Measurements from ENCODE around the gene SUZ12.
"Not testable (repeated sequence)": the region's sequence is repeated elsewhere in the genome, so short reads cannot be mapped to it uniquely, and the experiment has no call there.

SUZ12 gene

DNA sequence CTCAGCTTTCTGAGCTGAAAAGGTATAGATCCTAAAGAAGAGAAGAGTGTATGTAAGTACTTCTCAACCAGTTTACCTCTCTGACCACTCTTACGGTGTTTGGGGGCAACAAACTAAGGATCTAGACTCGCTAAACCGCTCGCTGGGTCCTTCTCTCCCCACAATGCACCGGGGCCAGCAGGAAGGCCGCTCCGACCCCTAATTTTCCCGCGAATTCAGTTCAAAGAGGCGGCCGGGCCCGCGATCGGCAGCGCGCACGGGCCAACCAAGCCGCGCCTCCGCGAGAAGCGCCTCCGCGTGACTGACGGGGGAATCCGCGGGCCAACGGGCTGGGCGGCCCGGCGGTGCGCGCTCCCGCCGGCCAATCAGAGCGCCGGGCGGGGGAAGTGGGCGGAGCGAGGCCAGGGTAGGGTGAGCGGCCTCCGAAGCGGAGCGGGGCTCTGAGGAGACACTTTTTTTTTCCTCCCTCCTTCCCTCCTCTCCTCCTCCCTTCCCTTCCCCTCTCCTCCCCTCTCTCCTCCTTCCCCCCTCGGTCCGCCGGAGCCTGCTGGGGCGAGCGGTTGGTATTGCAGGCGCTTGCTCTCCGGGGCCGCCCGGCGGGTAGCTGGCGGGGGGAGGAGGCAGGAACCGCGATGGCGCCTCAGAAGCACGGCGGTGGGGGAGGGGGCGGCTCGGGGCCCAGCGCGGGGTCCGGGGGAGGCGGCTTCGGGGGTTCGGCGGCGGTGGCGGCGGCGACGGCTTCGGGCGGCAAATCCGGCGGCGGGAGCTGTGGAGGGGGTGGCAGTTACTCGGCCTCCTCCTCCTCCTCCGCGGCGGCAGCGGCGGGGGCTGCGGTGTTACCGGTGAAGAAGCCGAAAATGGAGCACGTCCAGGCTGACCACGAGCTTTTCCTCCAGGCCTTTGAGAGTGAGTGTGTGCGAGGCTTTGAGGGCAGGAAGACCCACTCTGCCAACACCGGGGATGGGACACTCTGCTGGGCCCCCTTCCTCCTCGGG is at the start of gene SUZ12:
SUZ12 (plus strand) TSS at position 393 of the 995 bp plus-strand sequence; CDS start at position 633, 240 bp downstream.
- FAIRE-seq = not testable (repeated sequence)
- peak; percentile 69 for DNase-seq (ENCODE audit: low spot score)

GRCh38 chr17:31888124-31888523 is 48.7 kb upstream of the SUZ12 start:
- FAIRE-seq = no peak

DNA sequence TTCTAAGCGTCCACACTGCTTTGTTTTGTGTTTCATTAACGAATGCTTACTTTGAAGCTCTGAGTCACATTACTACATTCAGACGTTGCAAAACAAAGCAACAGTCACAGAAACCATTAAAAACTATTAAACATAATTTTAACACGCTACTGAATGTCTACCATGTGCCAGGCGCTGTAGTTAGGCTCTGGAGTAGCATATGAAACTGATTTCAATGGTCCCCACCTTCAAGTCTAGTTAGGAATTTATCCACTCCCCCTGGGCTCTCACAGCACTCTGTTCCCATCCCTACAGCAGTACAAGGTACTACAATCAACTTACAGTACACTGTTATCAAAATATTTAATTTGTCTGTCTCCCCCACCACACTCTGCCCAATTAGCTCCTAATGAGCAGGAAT is 35.9 kb upstream of the SUZ12 start:
- DNase-seq (ENCODE audit: low spot score) (no peak), FAIRE-seq (no peak)

More at GRCh38 chr17:31888124-31888523, 48.7 kb upstream of the SUZ12 start:
- DNase-seq (ENCODE audit: low spot score) = no peak

DNA sequence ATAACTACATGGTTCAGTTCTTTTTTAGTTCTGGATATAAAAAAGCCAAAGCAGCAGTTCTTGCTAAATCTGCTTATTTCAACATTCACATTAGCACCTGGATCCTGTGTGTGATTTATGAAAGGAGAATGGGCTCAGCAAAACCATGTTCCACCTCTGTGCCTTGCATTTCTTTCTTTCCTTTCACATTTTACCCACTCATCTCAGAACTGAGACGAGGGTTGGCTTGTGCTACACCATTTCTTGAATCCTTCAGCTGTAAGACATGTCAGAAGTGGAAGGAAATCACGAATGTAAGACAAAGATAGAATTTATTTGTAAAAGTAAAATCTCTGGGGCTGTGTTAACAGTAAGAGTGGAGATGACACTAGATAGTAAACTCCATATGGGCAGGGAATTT is 34.1 kb upstream of the SUZ12 start:
- FAIRE-seq = no peak

GRCh38 chr17:31903401-31903800 is 33.4 kb upstream of the SUZ12 start:
- FAIRE-seq = no peak
- no peak for DNase-seq (ENCODE audit: low spot score)

More for the DNA sequence above, 34.1 kb upstream of the SUZ12 start:
- DNase-seq (ENCODE audit: low spot score) = no peak

GRCh38 chr17:31907342-31907962 is 29.4 kb upstream of the SUZ12 start:
- no peak for FAIRE-seq

DNA sequence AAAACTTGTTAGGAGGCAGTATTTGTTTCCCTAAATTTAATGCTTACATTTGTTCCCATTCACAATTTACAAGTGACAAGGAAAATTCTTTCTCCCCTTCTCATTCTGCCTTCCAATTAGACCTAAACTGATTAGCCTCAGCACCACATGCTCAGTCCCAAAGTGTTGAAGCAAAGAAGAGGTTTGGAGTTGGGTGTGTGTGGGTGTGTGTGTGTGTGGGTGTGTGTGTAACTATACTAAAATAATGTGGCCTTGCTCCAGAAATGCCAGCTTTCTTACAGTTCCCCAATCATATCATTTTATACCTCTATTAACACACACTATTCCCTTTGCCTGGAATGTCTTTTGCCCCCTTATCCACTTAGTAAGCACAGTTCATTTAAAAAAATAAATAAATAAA is 28.4 kb upstream of the SUZ12 start:
- DNase-seq (ENCODE audit: low spot score) = no peak
- no peak for FAIRE-seq

More at GRCh38 chr17:31907342-31907962, 29.4 kb upstream of the SUZ12 start:
- no peak for DNase-seq (ENCODE audit: low spot score)

DNA sequence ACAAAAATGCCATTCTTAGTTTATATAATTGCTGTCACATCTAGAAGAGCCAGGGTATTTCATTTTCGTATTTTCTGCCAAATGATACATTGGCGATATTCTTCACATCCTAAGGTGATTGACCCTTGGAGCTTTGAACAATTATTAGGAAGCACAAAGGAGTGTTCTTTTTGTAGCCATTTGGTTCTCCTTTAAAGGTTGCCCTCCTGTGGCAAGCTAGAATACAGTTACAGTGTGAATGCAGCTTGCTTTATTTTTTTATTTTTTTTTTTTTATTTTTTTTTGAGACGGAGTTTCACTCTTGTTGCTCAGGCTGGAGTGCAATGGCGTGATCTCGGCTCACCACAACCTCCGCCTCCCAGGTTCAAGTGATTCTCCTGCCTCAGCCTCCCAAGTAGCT is 24.1 kb upstream of the SUZ12 start:
- not testable (repeated sequence) for FAIRE-seq; DNase-seq (ENCODE audit: low spot score)

DNA sequence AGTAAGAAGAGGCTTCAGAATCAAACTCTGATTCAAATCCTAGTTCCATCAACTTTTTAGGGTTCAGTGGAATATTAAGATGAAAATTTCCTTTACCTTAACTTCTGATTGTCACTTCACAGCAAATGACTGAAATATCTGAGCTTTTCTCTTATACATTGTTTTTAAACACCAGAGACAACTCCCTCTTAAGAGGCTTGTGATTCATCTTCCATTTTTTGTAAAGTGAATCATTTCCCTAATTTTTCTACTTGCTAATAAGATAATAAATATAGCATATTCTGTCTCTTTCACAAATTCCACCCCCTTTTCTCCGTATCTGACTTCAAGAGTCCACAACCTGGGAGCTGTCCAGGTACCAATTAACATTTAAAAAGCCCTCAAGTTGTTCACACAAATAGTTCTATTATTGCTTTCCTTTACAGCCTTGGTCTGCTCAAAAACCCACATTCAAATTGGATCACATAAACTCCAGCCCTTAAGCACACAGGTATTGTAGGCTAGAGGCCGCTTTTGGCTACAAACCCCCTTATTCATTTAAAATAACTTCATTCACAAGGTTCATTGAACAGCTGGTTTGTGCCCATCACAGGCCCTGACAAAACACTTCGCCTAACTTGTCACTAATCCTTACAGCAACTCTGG is 21.2 kb upstream of the SUZ12 start:
- FAIRE-seq (no peak), DNase-seq (ENCODE audit: low spot score) (no peak)

DNA sequence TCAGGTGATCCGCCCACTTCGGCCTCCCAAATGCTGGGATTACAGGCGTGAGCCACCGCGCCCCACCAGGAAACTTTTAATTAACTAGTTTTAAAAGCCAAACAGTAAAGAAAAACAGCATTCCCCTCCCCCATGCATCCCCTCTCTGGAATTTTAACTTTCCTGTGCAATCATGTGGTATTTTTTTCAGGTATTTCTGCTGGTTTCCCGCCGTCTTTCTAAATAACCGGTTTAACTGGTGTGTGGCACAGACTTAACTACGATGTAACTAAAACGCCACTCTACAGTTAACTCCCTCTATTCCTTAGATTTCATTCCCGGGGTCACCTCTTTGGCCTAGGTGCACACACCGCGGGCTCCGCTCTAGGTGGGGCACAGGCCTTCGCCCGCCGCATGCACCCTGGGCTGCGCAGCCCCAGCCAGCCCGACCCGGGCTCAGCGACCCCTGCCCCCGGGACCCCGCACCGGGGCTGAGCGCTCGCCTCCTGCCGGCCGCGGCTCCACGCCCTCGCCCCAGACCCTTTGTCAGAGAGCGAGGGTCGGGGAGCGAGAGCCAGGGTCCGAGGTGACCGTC is 20.2 kb upstream of the SUZ12 start:
- DNase-seq (ENCODE audit: low spot score) = no peak
- no peak for FAIRE-seq

GRCh38 chr17:31917065-31917529 is 19.7 kb upstream of the SUZ12 start:
- DNase-seq (ENCODE audit: low spot score) (no peak), FAIRE-seq (no peak)

- FAIRE-seq = not testable (repeated sequence)
Measured at GRCh38 chr17:31917721-31918120, 19.1 kb upstream of the SUZ12 start.

GRCh38 chr17:31918701-31919128 is 18.1 kb upstream of the SUZ12 start:
- FAIRE-seq (no peak), DNase-seq (ENCODE audit: low spot score) (no peak)

More at GRCh38 chr17:31917721-31918120, 19.1 kb upstream of the SUZ12 start:
- DNase-seq (ENCODE audit: low spot score) = not testable (repeated sequence)

- no peak for DNase-seq (ENCODE audit: low spot score)
- FAIRE-seq = no peak
Measured at GRCh38 chr17:31919802-31920525, 16.8 kb upstream of the SUZ12 start.

GRCh38 chr17:31926100-31926729 is 10.6 kb upstream of the SUZ12 start:
- DNase-seq (ENCODE audit: low spot score) (no peak), FAIRE-seq (no peak)

- no peak for DNase-seq (ENCODE audit: low spot score)
- no peak for FAIRE-seq
Measured at GRCh38 chr17:31931756-31932155, 5.1 kb upstream of the SUZ12 start.

DNA sequence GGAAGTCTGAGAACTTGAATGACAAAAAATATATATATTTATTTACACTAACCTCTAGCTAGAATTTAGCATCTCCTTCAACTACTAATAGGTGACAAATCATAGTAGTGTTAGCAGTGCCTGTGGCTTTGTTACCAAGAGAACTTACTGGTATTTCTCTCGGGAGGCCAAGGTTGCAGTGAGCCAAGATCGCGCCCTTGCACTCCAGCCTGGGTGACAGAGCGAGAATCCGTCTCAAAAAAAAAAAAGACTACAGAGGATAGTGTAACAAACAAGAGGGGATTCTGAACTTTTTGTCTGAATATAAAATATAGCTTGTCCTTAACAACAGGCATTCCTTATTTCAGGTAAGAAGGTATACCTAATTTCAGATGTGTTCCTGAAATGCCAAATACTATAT is 1.3 kb upstream of the SUZ12 start:
- no peak for FAIRE-seq
- DNase-seq (ENCODE audit: low spot score) = no peak

GRCh38 chr17:31937926-31938641 is 1.3 kb downstream of the SUZ12 start:
- FAIRE-seq; DNase-seq (ENCODE audit: low spot score): not testable (repeated sequence)

DNA sequence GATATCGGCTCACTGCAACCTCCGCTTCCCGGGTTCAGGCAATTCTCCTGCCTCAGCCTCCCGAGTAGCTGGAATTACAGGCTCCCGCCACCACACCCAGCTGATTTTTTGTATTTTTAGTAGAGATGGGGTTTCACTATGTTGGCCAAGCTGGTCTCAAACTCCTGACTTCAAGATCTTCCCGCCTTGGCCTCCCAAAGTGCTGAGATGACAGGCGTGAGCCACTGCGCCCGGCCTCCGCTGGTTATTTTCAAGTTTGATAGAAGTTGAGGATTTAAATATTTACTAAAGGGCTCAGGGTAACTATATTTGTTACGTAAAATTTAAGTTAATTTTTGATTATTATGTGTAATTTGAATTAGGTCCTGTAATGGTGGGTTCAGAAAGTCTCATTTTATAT is 5.1 kb downstream of the SUZ12 start:
- DNase-seq (ENCODE audit: low spot score); FAIRE-seq: not testable (repeated sequence)

Data from RCC 7860 (cell line).